Keratinocyte (primary cell): ENCODE results near the gene SLBP.

Experiments used
- EZH2 ChIP-seq: IDR thresholded peaks from one replicate; pipeline ENCODE4 v1.6.1; 2012; ENCODE audit warnings: inconsistent platforms, mild to moderate bottlenecking, low read length, moderate library complexity
- TF ChIP-seq, protein P1 (sequence below), 3 experiments: IDR thresholded peaks in 1 of 3; conservative IDR thresholded peaks in 1 of 3; optimal IDR thresholded peaks in 1 of 3; 2 replicates in 2 of 3; 3 replicates in 1 of 3; pipeline versions ENCODE3 to v1.5.1; 2011; ENCODE audit warnings: low read length in 3 of 3, mild to moderate bottlenecking in 3 of 3, moderate library complexity in 2 of 3, control low read depth in 1 of 3, inconsistent platforms in 1 of 3; ENCODE audit not compliant: insufficient read depth in 2 of 3; ENCODE audit errors: extremely low read depth in 1 of 3

DNA sequence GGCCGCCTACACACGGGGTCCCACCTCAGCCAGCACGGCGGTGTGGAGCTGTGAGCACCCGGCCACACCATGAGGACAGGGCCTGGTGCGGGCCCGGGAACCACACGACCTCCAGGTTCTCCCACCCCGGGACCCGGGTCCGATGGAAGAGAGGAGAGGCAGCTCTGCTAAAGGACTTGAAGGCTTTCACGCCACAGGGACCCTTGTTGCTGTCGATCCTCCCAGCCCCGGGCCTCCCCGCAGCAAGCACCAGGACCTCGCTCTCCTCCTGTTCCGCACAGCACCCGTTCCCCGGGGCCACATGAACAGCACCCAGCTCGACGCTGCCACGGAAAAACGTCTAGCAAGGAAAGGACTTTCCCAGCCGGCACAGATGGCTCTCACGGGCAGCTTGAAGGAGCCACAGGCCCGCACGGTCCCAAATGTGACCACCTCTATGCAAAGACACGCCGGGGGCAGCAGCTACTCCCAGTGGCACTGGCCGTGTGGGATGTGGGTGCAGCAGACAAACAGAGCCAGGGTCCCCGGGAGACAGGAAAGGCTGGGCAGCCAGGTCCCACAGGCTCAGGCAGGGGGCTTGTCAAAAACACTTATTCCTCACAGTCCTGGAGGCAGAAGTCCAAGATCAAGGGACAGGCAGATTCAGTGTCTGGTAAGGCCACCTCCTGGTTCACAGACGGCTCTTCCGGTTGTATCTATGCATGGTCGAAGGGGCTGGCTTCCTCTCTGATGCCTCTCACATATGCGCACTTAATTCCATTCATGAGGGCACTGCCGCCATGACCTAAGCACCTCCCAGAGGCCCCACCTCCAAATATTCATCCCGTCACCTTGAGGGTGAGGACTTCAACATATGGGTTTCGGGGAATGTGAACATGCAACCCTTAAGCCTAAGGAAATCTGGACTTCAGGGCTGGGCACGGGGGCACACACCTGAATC is 52.7 kb downstream of the SLBP start:
- TF ChIP-seq, protein P1, sequence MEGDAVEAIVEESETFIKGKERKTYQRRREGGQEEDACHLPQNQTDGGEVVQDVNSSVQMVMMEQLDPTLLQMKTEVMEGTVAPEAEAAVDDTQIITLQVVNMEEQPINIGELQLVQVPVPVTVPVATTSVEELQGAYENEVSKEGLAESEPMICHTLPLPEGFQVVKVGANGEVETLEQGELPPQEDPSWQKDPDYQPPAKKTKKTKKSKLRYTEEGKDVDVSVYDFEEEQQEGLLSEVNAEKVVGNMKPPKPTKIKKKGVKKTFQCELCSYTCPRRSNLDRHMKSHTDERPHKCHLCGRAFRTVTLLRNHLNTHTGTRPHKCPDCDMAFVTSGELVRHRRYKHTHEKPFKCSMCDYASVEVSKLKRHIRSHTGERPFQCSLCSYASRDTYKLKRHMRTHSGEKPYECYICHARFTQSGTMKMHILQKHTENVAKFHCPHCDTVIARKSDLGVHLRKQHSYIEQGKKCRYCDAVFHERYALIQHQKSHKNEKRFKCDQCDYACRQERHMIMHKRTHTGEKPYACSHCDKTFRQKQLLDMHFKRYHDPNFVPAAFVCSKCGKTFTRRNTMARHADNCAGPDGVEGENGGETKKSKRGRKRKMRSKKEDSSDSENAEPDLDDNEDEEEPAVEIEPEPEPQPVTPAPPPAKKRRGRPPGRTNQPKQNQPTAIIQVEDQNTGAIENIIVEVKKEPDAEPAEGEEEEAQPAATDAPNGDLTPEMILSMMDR (optimal IDR thresholded peaks at IDR 0.05 in 1 of 3, IDR thresholded peaks at IDR 0.05 in 1 of 3, conservative IDR thresholded peaks at IDR 0.05 in 1 of 3; ENCODE audit: extremely low read depth in 1 of 3, insufficient read depth in 2 of 3, low read length in 3 of 3) = no peak
- no peak for TF ChIP-seq EZH2
